Hematopoietic multipotent progenitor cell treated with erythropoietin and hydrocortisone succinate and interleukin-3 and kit ligand, for 8 days (in vitro differentiated cells): Measurements from ENCODE around the gene ADARB2.

Source experiments
- DNase-seq: peaks from one replicate; pipeline ENCODE4 v3.0.0-alpha.2; 2015

Gene ADARB2

DNA sequence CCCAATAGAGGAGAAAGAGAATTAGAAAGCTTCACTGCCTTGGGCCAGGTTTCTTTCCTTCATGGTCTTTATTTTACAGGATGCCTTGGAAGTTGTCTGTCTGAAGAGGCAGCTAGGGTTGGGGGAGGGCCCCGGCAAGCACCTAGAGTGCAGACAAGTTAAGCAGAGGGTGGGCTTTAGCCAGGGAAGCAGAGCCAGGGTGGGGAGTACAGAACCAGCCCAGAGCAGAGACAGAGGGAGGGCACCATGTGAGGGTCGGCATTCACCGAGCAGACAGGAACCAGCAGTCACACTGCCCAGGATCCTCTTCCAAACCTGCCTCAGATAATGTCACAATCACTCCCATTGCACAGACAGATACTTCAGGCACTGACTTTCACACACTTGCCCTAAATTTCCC is 75.9 kb downstream of the ADARB2 start:
- DNase-seq, result no peak

- DNase-seq, result no peak
Measured at GRCh38 chr10:1660815-1661214, 76.5 kb downstream of the ADARB2 start.

- no peak for DNase-seq
Measured at GRCh38 chr10:1660386-1660785, 76.9 kb downstream of the ADARB2 start.

DNA sequence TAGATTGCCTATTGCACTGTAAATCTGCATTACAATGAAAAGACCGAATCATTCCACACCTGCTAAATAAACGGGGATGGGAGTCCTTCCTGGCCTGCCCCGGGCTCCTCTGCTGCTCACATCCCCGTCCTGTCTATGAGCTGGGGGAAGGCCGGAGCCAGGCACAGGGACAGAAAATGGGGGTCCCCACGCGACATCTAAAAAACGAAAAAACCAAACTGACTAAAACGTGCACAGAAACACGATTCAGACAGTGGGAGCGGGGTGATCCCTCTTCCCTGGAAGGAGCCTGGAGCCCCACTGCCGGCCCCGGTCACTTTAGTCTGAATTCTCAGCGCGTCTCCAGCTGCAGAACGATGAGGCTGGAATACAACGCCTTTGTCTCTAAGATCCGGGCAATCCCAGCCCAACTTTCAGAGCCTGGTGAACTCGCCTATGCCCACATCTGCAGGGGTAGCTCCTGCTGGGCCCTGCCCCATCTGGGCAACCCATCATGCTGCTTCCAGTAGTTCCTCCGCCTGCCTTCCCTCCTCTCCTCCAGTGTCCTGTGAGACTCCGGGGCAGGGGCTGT is 78.0 kb downstream of the ADARB2 start:
- DNase-seq, result no peak

DNA sequence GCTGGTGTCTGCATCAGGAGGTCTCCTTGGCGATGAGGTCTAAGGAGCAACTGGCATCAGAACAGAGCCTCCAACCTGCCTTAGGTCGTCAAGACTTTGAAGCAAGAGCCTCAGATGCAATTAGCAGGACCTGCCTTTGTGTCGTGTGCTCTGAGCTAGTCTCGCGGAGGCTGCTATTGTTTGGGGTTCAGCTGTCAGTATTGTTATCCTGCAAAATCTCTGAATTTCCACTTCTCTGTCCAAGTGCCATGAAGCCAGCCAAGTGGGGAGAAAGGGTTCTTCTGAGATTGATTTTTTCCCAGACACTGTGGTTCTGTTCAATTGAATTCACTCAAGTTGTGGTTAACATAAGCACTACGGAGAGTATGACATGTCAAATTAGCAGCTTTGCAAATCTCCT is 78.7 kb downstream of the ADARB2 start:
- no peak for DNase-seq

GRCh38 chr10:1657479-1657878 is 79.8 kb downstream of the ADARB2 start:
- no peak for DNase-seq

- no peak for DNase-seq
Measured at GRCh38 chr10:1655367-1655766, 82.0 kb downstream of the ADARB2 start.

- no peak for DNase-seq
Measured at GRCh38 chr10:1654811-1655356, 82.4 kb downstream of the ADARB2 start.

- DNase-seq, result no peak
Measured at GRCh38 chr10:1654247-1654646, 83.1 kb downstream of the ADARB2 start.

DNA sequence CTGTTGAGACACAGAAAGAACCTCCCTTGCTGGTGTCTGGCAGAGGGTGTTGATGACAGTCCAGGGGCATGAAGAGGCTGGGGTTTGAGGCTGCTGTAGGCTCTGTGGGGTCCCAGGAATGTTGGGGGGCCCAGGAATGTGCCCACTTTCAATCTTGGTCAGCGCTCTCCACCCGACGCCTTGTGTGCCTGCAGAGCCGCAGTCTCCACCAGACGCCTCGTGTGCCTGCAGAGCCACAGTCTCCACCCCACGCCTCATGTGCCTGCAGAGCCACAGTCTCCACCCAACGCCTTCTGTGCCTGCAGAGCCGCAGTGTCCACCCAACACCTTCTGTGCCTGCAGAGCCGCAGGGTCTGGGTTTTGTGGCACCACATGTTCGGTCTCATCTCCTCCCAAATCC is 84.0 kb downstream of the ADARB2 start:
- DNase-seq, result no peak

- no peak for DNase-seq
Measured at GRCh38 chr10:1652151-1652550, 85.2 kb downstream of the ADARB2 start.

DNA sequence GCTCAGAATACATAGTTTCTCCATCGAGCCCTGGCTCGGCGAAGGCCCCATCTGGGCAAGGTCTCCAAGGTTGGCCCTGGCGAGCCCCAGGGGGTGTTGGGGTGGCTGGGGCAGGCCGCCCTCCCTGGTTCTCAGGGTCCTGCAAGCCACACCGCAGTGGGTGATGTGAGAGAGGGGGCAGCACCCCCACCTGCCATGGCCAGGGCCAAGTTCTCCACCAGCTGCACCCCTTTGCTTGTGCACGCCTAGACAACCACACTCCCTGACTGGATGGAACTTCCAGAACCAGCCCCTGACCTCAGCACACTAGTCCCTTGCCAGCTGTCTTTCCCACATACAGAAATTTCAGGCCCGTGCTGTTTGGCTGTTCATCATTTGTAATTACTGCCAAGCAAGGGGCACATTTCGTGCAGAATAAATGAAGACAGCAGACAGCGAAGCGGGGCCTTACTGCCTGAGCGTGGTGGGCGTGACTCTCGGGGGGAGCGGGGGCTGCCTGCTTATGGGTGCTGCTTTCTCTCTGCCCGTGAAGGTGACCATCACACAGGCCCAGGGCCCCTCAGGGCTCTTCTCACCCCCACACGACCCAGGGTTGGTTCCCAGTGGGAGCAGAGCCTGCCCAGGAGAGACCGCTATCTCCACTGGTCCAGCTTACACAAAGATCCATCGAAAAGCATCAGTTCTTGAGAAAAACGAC is 85.9 kb downstream of the ADARB2 start:
- DNase-seq, result no peak

GRCh38 chr10:1650542-1651269 is 86.6 kb downstream of the ADARB2 start:
- DNase-seq, result no peak

DNA sequence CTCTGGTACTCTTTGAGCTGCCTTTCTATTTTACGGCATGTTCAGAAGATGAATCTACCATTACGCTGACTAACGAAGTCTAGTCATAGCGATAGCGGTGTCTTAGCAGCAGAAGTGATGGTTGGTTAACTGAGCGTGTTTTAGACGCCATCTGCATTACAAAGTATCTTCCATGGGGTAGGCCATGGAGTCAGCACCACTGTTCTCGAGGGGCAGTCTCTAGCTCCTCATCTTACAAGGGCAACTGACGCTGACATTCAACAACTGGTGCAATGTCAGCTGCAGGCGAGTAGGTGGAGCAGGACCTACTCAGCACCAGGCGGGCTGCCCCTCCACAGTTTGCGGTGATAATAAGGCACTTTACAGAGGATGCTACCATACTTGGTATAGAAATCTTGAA is 88.7 kb downstream of the ADARB2 start:
- no peak for DNase-seq

DNA sequence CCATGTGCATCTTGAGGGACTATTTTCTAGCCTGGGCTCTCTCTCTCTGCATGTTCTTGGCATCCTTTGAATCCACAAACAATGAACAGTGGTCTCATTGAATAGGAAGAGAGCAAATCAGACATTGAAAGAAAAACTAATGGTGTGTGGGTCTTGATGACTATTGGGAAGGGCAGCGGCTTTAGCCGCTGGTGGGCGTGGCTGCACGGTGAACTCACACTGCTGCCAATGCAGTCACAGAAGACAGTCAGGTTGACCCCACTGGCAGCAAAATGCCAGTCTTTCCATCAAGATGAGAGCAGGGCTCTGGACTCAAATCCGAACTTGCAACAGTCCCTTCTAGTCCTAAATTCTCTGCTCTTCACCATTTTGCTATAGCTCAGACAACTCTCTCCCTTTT is 91.0 kb downstream of the ADARB2 start:
- DNase-seq, result no peak

DNA sequence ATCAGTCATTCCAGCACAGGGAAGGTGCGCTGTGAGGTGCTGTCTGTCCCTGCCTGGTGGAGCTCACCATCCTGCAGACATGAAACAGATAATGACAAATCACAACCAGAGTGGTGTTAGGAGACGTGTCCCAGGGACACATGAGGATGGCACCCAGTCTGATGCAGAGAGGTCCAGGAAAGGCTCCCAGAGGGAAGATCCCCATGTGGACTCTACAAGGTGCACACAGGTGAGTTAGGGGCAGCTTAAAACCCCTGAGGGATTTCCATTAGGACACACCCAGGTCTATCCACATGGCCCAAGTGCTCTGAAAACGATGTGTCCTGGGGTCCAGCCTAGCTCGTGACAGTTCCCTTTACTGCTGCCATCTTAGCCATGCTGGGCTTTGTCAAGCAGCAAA is 91.4 kb downstream of the ADARB2 start:
- no peak for DNase-seq

GRCh38 chr10:1644191-1644711 is 93.1 kb downstream of the ADARB2 start:
- DNase-seq, result no peak

DNA sequence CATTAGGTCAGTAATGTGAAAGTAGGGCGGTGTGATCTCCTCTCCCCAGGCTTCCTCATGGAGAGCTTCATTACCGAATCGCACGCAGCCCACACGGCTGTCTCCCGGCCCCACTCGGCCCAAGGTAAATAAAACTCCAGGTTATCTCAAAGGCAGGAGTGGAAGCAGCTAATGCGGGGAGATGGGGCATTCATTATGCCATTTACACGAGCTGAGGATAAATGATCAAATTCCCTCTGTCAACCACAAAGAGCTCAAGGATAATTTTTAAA is 93.5 kb downstream of the ADARB2 start:
- no peak for DNase-seq

GRCh38 chr10:1643161-1643907 is 94.0 kb downstream of the ADARB2 start:
- peak; percentile 21 for DNase-seq

- DNase-seq, result no peak
Measured at GRCh38 chr10:1642600-1643160, 94.6 kb downstream of the ADARB2 start.

- no peak for DNase-seq
Measured at GRCh38 chr10:1641402-1641801, 95.9 kb downstream of the ADARB2 start.

DNA sequence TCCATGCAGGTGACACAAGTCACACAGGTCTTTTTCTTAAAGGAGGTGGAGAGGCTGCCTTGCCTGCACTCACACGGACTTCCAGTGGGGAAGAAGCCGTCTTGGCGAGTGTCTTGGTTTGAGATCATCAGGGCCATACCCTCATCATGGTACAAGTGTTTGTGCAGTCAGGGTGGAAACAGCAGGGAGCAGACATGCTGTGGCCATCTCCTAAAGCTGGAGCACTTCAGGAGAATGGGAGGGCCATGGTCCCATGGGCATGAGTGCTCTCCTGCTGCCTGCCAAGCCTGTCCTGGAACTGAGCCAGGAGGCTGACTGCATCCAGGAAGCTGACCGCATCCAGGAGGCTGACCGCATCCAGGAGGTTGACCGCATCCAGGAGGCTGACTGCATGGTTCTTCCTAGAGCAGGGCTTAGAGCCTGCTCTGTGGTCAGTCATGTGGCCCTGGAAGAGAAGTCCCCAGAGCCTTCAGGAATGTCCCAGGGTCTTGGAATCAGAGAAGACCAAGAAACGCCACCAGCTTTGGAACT is 98.4 kb downstream of the ADARB2 start:
- DNase-seq, result no peak

GRCh38 chr10:1635340-1635739 is 102.0 kb downstream of the ADARB2 start:
- no peak for DNase-seq
